NCI-H748 (cell line): Measurements from ENCODE around the gene RHOB.

Experiments
- DNase-seq: peaks from one replicate; lab custom pipeline; 2025; ENCODE audit not compliant: unreplicated experiment; lab: John Stamatoyannopoulos, UW

Gene RHOB

DNA sequence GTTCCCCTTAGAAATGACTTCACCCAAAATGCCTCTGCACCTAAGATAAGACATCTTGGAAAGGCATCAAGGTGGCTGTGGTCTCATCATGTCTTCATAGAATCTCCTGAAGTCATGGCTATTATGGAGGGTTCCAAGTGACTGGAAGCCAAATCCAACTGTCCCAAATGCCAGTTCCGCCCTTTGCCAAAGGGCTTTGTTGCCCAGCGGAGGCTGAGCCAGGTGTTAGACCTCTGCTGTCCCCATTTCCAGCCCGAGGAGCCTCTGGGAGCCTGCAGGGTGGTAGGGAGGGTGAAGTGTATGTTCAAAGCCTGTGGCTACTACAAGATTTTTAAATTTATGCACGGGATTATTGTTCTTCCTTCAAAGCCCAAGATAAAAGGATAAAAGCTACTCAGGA is 25.7 kb downstream of the RHOB start:
- DNase-seq, result no peak

DNA sequence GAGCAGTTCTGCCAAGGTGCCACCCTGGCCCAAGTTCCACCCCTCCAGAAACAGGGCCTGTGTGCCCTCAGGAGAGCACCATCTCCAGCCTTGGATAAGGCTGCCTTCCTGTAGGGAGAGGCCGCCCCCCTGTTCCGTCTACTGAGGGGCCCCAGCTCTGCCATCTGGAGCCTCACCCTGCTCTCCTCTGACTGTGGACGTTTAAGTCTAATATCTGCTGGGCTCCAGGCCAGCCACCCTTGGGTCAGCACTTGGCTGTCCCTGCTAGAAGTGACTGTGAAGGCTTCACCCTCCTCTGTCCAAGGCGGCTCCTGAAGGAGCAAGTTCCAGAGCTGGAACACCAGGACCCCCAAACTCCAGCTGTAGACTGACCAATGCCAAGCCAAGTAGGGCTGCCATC is 26.3 kb downstream of the RHOB start:
- DNase-seq, result no peak

DNA sequence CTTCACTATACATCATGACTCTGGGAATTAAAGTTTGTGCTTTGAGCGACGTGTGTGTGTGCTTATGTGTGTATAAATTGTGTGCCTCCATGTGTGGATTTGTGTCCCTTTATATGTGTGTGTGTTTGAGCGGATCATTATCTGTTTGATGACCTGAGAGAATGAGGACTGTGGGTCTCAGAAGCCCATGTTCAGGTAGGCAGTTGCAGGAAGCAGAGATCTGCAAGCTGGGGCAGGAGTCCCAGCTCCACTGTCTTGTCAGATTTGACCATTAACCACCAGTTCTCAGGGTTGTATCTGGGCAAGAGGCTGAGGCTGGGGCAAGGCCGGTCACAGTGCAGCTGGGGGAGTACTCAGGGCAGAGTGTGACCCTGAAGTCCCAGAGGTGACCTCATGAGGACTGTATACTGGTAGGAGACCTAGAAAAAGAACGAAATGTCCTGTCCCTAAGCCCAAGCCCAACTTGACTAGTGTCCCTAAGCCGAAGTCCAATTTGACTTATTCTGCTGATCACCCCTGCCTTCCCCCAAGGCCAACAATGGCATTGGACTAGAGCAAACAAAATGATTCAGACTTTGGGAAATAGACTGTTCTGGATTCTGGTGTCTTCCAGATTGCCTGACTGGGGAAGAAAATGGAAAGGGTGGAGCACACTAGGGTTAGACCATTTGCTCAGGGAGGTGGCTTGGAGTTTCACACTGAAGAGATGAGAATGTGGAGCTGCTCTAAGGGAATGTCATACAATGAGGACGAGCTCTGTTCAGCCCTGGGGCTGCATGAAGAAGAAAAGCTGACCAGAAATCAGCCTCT is 28.1 kb downstream of the RHOB start:
- no peak for DNase-seq

DNA sequence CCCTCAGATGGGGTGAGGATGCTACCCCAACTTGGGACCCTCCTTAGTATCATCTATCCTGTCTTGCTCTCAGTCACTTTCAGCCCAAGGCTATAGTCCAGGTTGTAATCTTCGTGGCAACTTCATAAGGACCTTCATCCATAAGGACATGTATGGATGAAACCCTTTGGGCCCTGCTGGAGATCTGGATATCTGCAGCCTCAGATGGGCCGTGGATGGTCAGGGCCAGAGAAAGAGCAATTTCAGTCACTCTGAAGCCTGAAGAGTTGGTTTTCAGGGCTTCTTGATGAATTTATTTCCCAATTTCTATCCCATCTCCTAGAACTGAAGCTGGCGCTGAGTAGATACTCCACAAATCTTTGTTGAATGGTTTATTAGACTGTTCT is 28.7 kb downstream of the RHOB start:
- no peak for DNase-seq

DNA sequence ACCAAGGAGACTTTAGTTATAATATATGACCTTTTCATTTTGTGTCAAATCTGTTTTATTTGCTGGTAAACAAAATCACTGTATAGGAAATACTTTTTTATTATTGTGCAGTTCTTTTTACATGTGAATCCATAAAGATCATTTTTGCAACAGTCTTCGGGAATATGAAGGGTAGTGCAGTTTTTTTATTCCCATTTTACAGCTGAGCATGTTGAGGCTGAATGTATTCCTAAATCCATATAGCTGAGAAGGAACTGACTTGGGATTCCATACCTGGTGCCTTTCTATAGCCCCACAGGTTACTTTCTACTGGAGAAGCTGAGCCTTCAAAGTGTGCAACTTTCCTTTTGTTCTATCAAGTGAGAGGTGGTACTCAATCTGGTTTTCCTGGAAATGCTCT is 29.6 kb downstream of the RHOB start:
- DNase-seq, result no peak

DNA sequence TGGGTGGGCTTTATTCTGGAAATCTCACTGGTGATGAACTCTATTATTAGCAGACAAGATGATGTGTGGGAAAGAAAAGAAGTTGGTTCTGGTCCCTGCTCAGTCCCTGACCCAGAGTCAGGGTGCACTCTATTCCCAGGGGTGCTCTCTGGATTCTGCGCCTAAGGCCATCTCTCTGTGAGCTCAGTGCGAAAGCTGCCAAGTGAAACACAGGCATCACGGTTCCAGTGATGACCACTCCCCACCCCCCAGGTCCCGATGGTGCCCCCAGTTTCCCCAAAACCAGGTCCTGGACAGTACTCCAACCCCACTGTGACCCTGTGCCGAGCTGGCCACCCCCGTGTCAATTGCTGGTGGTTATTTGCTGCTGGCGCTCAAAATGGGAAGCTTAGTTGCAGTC is 30.1 kb downstream of the RHOB start:
- no peak for DNase-seq

DNA sequence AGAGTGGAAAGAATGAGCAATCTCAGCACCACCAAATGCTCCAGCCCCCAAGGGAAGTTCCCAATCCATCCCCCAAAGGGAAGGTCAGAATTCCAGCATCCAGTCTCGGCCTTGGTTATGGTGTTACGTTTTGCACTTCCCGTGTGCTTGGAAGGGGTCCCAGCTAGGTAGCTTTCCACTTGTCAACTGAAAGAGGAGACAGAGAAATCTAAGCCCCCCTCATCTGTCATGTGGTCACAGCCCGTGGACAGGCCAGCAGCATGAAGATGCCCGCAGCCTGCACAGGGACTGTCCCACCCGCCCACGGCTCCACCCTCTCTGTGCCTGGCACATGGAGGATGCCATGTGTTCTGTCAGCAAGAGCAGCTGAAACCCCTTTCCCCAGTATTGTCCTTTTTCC is 32.1 kb downstream of the RHOB start:
- no peak for DNase-seq

DNA sequence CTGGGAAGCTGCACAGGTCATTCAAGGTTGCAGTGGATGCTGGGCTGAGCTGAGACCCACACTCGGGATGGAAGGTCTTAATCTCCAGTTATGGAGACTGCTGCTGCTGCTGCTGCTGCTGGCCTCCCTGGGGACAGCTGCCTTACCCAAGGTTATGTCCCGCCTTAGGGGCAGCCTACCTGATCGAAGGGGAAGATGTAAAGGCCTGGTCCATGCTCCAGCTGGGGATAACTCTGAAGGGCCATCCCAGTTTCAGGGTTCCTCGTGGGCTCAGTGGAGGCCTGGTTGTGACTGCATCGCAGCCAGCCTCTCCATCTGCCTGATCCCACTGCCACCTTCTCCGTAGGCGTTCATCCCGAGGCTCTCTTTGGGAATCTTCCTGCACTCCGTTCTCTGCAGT is 33.0 kb downstream of the RHOB start:
- DNase-seq, result no peak

DNA sequence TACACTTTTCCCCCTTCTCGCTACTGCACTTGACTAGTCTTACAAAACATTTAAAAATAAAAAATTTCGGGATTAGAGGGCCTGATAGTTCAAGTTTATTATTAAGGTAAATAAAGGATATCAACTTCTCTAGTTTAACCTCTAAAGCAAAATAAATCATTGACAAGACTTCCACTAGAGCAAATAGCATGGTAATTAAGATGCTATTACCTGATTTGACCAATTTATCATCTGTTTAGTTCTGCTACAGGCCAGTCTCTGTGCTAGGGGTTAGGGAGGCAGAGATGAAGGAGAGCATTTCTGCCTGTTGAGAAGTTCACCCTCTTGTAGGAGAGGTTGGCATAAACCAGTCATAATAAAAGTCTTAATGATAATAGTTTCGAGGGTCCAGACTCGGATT is 34.0 kb downstream of the RHOB start:
- no peak for DNase-seq

DNA sequence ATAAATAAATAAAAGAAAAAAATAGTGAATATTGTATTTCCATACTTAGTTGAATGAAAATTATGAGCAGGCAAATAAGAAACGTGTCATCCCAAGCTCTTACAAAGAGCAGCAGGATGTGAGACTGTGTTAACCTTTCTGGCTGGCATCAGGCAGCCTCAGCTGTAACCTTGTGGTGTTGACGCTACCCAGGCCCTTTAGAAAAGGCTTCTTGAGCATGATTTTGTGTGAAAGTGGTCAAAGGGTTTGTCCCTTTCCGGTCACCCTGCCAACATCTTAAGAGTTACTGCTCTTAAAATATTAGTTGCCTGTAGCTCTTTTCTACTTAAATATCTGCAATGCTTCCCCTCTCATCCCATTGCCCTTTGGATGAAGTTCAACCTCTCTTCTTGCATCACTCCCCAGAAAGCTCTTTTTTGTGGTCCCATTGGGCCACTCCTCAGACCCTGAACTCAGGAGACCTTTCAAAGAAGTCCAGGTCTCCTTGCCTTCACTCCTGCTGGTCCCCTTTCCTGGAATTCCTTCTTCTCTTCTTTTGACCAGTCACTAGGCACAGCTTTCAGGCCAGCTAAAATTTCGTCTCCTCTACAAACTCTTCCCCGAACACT is 35.0 kb downstream of the RHOB start:
- DNase-seq, result no peak

DNA sequence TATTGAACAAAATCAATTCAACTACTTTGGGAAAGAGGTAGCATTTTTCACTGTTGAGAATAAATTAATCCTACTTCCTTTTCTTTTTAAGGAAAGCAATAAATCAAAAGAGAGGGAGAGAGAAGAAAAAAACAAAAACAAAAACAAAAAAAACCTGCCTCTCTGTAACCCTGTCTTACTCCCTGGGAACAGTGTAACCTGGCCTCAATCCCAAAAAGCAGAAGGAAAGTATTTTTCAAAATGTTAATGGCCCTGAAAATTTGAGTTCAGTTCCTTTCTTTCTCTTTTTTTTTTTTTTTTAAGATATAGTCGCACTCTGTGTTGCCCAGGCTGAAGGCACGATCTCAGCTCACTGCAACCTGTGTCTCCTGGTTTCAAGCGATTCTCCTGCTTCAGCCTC is 35.9 kb downstream of the RHOB start:
- DNase-seq, result no peak

DNA sequence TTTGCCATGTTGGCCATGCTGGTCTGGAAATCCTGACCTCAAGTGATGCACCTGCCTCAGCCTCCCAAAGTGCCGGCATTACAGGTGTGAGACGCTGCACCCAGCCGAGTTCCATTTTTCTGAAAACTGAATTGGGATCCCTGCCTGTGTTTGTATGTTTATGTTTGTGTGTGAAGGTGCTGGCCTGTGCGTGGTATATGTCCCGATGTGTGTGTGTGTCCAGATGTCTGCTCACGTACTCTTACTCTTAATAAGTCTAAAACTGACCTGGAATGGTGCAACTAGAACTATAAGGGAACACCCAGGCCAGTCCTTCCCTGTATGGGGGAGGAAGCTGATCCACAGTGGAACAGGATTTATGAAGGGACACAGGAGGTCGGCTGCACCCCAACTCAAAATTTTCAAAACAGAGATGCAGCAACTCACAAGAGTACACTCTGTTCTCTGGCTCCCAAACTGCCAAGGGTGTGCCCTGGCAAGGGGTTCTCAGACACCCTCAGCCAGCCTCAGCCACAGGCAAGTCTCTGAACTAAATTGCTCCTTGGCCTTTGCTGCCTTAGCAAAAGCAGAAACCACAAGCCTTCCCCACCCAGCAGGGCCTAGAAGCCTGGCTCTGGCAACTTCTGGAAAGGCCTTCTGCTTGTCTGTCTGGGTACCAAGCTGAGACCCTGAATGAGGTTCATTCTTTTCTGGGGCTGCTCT is 36.5 kb downstream of the RHOB start:
- no peak for DNase-seq

DNA sequence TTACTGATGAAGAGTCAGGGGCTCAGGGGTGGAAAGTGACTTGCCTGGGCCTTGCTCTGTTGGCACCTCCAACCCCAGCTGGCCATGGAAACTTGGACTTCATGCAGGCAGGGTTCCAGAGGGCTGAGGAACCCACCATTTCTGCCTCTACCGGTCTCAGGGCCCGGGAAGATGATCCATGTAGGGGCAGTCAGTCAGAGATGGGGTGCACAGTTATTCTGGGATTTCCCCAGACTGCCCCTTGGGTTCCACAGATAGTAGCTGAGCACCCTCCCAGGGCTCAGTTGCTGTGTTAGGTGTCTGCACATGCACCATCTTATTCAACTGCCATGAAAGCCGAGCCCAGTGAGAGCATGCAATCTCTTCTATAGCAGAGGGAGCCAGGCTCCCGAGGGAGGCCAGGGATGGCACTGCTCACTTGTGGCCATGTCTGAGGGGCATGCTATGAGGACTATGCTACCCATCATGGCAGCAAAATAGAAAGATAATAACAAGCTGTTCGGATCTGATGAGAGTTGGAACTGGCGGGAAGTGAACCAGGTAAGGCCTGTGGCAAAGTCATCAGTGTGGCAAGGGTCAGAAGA is 37.3 kb downstream of the RHOB start:
- DNase-seq, result no peak

DNA sequence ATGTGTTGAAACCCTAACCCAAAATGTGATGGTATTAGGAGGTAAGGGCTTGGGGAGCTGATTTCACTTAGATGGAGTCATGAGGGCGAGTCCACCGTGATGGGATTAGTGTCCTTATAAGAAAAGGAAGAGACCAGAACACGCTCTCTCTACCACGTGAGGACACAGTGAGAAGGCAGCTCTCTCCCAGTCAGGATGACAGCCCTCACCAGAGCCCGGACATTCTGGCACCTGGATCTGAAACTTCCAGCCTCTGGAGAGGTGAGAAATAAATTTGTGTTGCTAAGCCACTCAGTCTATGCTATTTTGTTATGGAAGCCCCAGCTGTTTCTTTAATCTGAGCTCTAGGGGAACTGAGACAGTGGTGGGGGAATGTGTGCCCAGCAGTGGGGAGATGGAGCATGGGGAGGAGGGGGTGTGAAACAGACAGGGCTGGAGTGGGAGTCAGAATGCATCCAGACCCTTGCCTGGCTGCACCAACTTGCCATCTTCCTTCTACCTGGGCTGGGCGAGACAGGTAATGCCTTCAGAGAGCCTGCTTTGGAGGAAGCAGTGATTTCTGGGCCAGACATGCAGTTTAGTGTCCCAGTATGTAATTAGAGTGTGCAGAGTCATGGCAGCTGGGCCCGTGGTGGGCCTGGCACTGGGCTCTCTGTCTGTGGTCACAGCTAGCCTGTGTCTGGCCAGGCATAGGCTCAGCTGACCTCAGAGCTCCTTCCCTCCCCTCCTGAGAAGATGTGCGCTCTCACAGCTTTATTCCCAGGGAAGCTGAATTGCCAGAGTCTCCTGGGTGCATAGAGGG is 38.1 kb downstream of the RHOB start:
- no peak for DNase-seq

DNA sequence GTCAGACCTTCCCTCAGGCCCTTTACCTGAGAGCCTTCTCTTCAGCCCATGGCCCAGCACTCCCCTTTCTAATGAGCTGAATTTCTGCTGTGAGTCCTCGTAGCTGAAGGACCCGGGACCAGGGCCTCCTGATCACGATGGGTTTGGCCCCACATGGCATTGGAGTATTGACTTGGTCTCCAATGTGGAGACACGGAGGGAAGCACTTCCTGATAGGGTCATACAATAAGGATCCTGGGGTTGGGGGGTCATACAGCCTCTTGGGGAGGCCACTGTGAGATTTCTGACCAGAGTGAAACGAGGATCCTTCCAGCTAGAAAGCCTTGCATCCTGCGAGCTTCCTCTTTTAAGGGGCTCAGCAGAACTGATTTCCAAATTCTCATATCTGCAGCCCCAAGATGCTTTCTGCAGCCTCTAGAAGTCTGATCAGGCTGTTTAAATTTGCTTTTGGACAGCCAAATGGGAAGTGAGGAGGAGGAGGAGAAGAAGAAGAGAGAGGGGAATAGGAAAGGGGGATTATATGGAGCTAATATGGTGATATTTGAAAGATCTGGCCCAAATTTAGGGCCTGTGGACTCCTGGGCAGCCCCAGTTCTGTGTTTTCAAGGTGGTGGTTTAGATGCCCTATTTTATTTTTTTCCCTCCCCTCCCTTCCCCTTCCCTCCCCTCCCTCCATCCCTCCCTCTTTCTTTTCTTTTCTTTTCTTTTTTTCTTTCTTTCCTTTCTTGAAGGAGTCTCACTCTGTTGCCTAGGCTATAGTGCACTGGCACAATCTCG is 38.9 kb downstream of the RHOB start:
- DNase-seq, result no peak

DNA sequence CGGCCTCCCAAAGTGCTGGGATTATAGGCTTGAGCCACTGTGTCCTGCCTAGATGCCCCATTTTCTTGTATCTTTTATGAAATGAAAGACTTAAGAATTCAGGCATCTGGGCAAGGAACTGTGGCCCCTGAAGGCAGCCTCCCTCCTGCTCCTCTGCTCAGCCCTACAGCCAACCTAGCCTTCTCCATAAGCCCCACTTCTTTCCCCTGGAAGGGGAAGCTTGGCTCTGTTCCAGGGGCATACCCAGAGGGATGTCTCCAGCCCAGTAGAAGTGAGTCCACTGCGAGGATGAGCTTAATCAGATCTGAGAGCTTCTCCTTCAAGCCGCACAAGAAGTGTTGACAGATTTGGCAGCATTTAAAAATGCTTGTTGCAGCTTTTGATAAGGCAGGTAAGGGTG is 39.7 kb downstream of the RHOB start:
- no peak for DNase-seq

DNA sequence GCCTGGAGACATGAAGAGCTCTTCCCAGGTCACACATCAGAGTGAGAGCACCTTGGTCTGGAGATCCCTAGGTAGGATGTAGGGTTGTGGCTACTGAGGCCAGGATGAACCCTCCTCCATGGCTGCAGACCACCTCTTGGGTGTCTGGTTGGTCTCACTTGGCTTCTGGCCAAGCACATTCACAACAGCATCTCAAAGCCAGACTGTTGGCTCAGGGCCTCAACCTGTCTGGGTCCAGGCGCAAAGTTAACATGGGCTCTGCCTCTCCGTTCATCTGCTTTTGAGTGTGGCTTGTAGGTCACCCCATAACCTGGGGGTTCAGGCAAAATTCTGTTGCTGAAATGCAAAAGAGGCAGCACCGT is 40.1 kb downstream of the RHOB start:
- no peak for DNase-seq

DNA sequence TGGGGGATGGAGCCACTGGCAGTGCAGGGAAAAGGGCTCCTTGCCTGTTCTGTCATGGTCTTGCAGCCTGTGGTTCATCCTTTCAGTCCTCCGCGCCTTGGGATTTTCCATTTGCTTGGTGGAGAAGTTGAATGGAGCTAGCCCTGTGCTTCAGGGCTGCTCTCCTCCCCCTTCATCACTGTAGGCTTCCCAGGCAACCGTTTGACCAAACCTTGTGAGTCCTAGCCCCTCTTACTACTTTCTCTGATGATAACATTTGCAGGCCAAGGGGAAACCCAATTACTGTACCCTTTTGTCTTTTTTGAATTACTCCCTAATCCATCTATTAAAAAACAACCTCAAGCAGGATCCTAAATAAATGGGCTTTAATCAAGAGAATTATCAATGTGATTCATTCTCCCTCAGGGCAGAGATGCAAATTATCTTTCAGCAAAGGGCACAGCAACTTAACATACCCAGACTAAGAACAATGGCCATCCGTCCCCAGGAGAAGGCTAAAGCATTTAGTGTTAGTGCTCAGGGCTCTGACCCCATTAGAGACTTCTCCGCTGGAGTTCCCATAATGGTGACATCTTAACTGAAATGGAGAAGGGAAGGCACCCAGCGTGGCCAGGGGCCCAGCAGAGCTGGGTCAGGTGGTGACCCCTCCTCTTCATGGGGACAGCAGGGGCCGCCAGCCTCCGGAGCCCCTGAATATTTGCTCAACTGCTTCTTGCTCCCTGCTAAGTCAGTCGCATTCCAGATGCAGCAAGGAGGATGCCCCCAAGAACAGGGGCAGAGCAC is 40.7 kb downstream of the RHOB start:
- DNase-seq, result no peak

DNA sequence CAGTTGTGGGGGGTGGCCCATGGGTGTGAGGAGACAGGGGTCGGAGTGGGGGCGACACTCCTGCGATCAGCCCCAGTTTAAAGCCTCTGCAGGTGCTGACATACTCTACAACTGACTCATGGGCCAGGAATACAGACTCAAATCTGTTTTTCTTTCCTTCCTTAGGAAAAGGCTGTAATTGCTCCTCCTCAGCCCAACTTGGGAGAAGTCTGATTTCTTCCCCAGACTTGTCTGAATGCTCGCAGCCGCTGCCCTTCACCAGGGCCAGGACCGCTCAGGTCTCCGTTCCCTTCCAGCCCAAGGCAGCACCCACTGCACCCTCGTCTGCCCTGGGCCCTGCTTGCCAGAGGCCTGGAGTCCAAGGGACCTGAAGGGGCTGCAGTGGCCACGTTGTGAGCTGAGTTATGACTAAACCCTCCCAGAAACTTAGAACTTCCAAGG is 41.3 kb downstream of the RHOB start:
- no peak for DNase-seq

DNA sequence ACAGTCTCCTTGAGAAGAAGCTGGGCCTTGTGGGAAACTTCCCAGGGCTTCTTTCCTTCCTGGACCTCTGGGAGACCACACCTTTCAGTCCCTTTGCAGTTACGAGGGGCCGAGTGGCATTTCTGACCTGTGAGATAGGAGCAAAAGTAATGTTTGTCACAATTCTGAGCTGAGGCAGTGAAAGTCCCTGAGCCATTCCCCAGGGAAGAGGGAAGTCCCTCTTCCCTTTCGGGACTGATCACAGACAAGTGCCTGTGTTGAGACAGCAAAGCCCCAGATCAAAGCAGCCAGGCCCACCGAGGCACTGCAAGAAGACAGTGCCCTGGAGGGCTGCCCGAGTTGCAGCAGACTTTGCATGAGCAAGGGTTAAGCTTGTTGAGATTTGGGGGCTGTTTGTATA is 41.9 kb downstream of the RHOB start:
- no peak for DNase-seq
